ENCODE data around the gene TDRKH.

GRCh38 chr1:151825751-151826660 is 35.7 kb upstream of the TDRKH start:
- TF ChIP-seq CTCF (IDR thresholded peaks at IDR 0.05) (no peak), POLR2A (IDR thresholded peaks at IDR 0.05) (no peak)

All from body of pancreas (tissue), 4 donors.